ENCODE data around the gene HAUS8. TPM values are rescaled to one million over a fixed set of nuclear protein-coding genes. Genes with fewer than 3 reads are reported as not detected.

The HAUS8 gene
- total and polyA plus RNA-seq, 9 of the 15 experiments (the other 6 are each of a cell fraction or from before 2014, with no cell fraction given): 20.5 to 53.2 (median 36.0) TPM

- POLR2A ChIA-PET: interaction anchor here (1.3 kb wide), 1 partner anchor 11 kb away, joined by 5 read pairs; no protein-coding TSS in a partner anchor
- 0 out of 2 replicates have a peak, but pooled peaks cover 2% of the 10 kb centered on the region for H3K9me3 ChIP-seq (replicated peaks; ENCODE audit: control insufficient read depth, insufficient read depth, low read depth, low read length)
- H3K36me3 ChIP-seq (ENCODE audit: control insufficient read depth, insufficient read depth, low read length): peaks cover 27% of the 10 kb centered on the region; the same call in 2 of the 3 replicates
- H3K79me2 ChIP-seq (ENCODE audit: control insufficient read depth, insufficient read depth, low read length): peaks cover 61% of the 10 kb centered on the region
- ATAC-seq: peak; percentile 93
- H3K27ac ChIP-seq (ENCODE audit: extremely low read depth, low read depth, low read length): peak overlapping the region; percentile 66
- H3K4me3 ChIP-seq: no peak overlapping the region
- in situ Hi-C loops (cut with MboI) (no loop called here), intact Hi-C loops (cut with micrococcal nuclease) (no loop called here)
- H3K4me2 ChIP-seq (ENCODE audit: insufficient read depth, low read length): peak overlapping the region; percentile 58
- H4K20me1 ChIP-seq (replicated peaks; ENCODE audit: control insufficient read depth, insufficient read depth, low read length): no peaks in the 10 kb centered on the region
- 40% methylated on average over 8 of the region's 8 CpGs for WGBS (ENCODE audit: insufficient coverage, low coverage, missing lambda C conversion rate)
- CTCF ChIA-PET (ENCODE audit: low intra/inter-chr PET ratio): no interaction called here
- peak; percentile 95 for FAIRE-seq
- peak overlapping the region in 1 of 2 experiments; percentile 44; a peak in 2 of 4 replicates for H3K9ac ChIP-seq (ENCODE audit: insufficient read depth in 1 of 2, low read depth in 2 of 2, low read length in 2 of 2)
- no peaks in the 10 kb centered on the region for H3K9me1 ChIP-seq (ENCODE audit: control insufficient read depth, insufficient read depth, low read length)
- peaks cover 20 to 26% of the 10 kb centered on the region in 2 experiments for H3K4me1 ChIP-seq (replicated peaks in 1 of 2; ENCODE audit: control insufficient read depth in 2 of 2, insufficient read depth in 2 of 2, low read length in 2 of 2)
- H2AFZ ChIP-seq (ENCODE audit: low read depth, low read length): peak overlapping the region; percentile 19; the same call in 1 of the 2 replicates
- BruUV-seq (replicated peaks): no TSS peak
- H3K27me3 ChIP-seq (ENCODE audit: control insufficient read depth in 2 of 2, insufficient read depth in 2 of 2, low read length in 2 of 2): no peaks in the 10 kb centered on the region
- DNase-seq (ENCODE audit: extremely low read depth in 1 of 4, low spot score in 3 of 4): peak; percentile 59 to 83 (median 69)
- TF ChIP-seq MAFK (IDR thresholded peaks at IDR 0.05; ENCODE audit: low read length) (peak; percentile 96), CTCF (IDR thresholded peaks at IDR 0.05 in 2 of 3, conservative IDR thresholded peaks at IDR 0.05 in 1 of 3; ENCODE audit: insufficient read depth in 2 of 3, low read depth in 1 of 3, low read length in 3 of 3) (peak in 1 of 3 experiments; percentile 15; a peak in 1 of 6 replicates), STAT6 (CRISPR knock-in tag; IDR thresholded peaks at IDR 0.05) (no peak), MEF2A (IDR thresholded peaks at IDR 0.05; ENCODE audit: control insufficient read depth, low read depth, low read length) (no peak), MEIS2 (IDR thresholded peaks at IDR 0.05; ENCODE audit: partially characterized antibody) (peak; percentile 27), MEF2D (tag; conservative IDR thresholded peaks at IDR 0.05; ENCODE audit: low read depth) (no peak), ZBTB33 (CRISPR knock-in tag; IDR thresholded peaks at IDR 0.05) (no peak), ARID3B (CRISPR knock-in tag; IDR thresholded peaks at IDR 0.05; ENCODE audit: borderline replicate concordance) (no peak), POU5F1 (IDR thresholded peaks at IDR 0.05; ENCODE audit: borderline replicate concordance, low read depth, low read length, partially characterized antibody) (no peak), ZBTB9 (CRISPR knock-in tag; IDR thresholded peaks at IDR 0.05) (0 out of 2 replicates have a peak, but pooled peaks have one; percentile 45)
Measured at GRCh38 chr19:17097593-17098126, 22.4 kb upstream of the HAUS8 start.
